T-helper 2 cell treated with Interferon-gamma antibody and Interleukin-4, amounts not matched to agents 100 ng/mL and 5 ng/mL, for 36 hours (primary cell): ENCODE results near the gene DMRTC2. TPM values are rescaled to one million over a fixed set of nuclear protein-coding genes. Genes with fewer than 3 reads are reported as not detected.

Experiments used
- intact Hi-C: fragments of 100-400 bp; cut with micrococcal nuclease; formaldehyde crosslinking; loops from one replicate; pipeline ENCODE4 v1.15.1; 2023
- total RNA-seq: library from RNA; stranded (reverse); gene quantifications from 2 replicates; pipeline ENCODE4 v1.2.3, GENCODE V29; 2022

Gene DMRTC2
- total RNA-seq, result not detected in 2 replicates

- intact Hi-C loops, result no loop called here
These were observed at the start of gene DMRTC2 for GRCh38 chr19:41845001-41845050. TSS of gene DMRTC2 (plus strand) at chr19:41845042. CDS start at chr19:41847429, 2,387 bp downstream.

GRCh38 chr19:41796362-41796761 is 48.5 kb upstream of the DMRTC2 start, which contains the start of gene CEACAM3:
TSS of gene CEACAM3 (plus strand) at chr19:41796587. CDS start at chr19:41796678, 91 bp downstream.
- intact Hi-C loops, result no loop called here

- intact Hi-C loops, result no loop called here
These were observed 47.9 kb upstream of the DMRTC2 start for GRCh38 chr19:41796901-41797300.

- intact Hi-C loops, result no loop called here
These were observed 45.3 kb upstream of the DMRTC2 start for GRCh38 chr19:41799444-41800000.

- intact Hi-C loops, result no loop called here
These were observed 43.8 kb upstream of the DMRTC2 start for GRCh38 chr19:41801031-41801430.

- intact Hi-C loops, result no loop called here
These were observed 43.0 kb upstream of the DMRTC2 start for GRCh38 chr19:41801792-41802211.

- intact Hi-C loops, result no loop called here
These were observed 42.1 kb upstream of the DMRTC2 start for GRCh38 chr19:41802770-41803169.

GRCh38 chr19:41804336-41804735 is 40.5 kb upstream of the DMRTC2 start:
- intact Hi-C loops, result no loop called here

GRCh38 chr19:41807176-41807575 is 37.7 kb upstream of the DMRTC2 start:
- intact Hi-C loops, result no loop called here

GRCh38 chr19:41808663-41809566 is 35.9 kb upstream of the DMRTC2 start:
- intact Hi-C loops, result no loop called here

GRCh38 chr19:41810301-41810700 is 34.5 kb upstream of the DMRTC2 start:
- intact Hi-C loops, result no loop called here

GRCh38 chr19:41811036-41811435 is 33.8 kb upstream of the DMRTC2 start:
- intact Hi-C loops, result no loop called here

- intact Hi-C loops, result no loop called here
These were observed 32.9 kb upstream of the DMRTC2 start for GRCh38 chr19:41811981-41812380.

- intact Hi-C loops, result no loop called here
These were observed 30.9 kb upstream of the DMRTC2 start for GRCh38 chr19:41813911-41814310.

GRCh38 chr19:41815301-41815700 is 29.5 kb upstream of the DMRTC2 start:
- intact Hi-C loops, result no loop called here

GRCh38 chr19:41816761-41817160 is 28.1 kb upstream of the DMRTC2 start:
- intact Hi-C loops, result no loop called here

- intact Hi-C loops, result loop anchor here (1.0 kb wide), 1 partner anchor 26 kb away; no protein-coding TSS in a partner anchor
These were observed 23.7 kb upstream of the DMRTC2 start for GRCh38 chr19:41821003-41821735.

GRCh38 chr19:41837981-41838708 is 6.7 kb upstream of the DMRTC2 start:
- intact Hi-C loops, result no loop called here

GRCh38 chr19:41839211-41839610 is 5.6 kb upstream of the DMRTC2 start:
- intact Hi-C loops, result no loop called here

GRCh38 chr19:41843371-41843770 is 1.5 kb upstream of the DMRTC2 start:
- intact Hi-C loops, result no loop called here

GRCh38 chr19:41844601-41845000 is 241 bp upstream of the DMRTC2 start, which contains the start of gene LYPD4:
TSS of gene LYPD4 (minus strand) at chr19:41844683. CDS start at chr19:41839285, 5,398 bp downstream.
- intact Hi-C loops, result no loop called here
